C1 segment of cervical spinal cord (tissue), 14 donors: ENCODE results near the gene PEX14.

Experiments used
- DNase-seq, 14 donors: peaks; one replicate each; lab custom pipeline; 2025; lab: John Stamatoyannopoulos, UW

PEX14 gene

GRCh38 chr1:10516925-10517676 is 42.4 kb downstream of the PEX14 start:
- DNase-seq: no peak

GRCh38 chr1:10517677-10517982 is 42.9 kb downstream of the PEX14 start:
- DNase-seq: no peak

GRCh38 chr1:10519016-10519417 is 44.3 kb downstream of the PEX14 start:
- no peak for DNase-seq

GRCh38 chr1:10520497-10520896 is 45.7 kb downstream of the PEX14 start:
- DNase-seq: no peak

- DNase-seq: no peak
Observed at GRCh38 chr1:10520952-10521351, 46.2 kb downstream of the PEX14 start.

GRCh38 chr1:10521537-10522157 is 46.9 kb downstream of the PEX14 start:
- DNase-seq: no peak

GRCh38 chr1:10522322-10522860 is 47.6 kb downstream of the PEX14 start:
- DNase-seq: no peak

GRCh38 chr1:10525208-10525607 is 50.5 kb downstream of the PEX14 start:
- no peak for DNase-seq

- DNase-seq: no peak
Observed at GRCh38 chr1:10528066-10529014, 53.6 kb downstream of the PEX14 start.

GRCh38 chr1:10529091-10529490 is 54.3 kb downstream of the PEX14 start:
- DNase-seq: no peak

GRCh38 chr1:10529765-10530164 is 55.0 kb downstream of the PEX14 start:
- DNase-seq: no peak

GRCh38 chr1:10530281-10530740 is 55.6 kb downstream of the PEX14 start:
- DNase-seq: peak in 1 of 14 donors; percentile 5

GRCh38 chr1:10530756-10531495 is 56.2 kb downstream of the PEX14 start:
- no peak for DNase-seq

- no peak for DNase-seq
Observed at GRCh38 chr1:10532362-10532761, 57.6 kb downstream of the PEX14 start.

- no peak for DNase-seq
Observed at GRCh38 chr1:10534519-10534918, 59.8 kb downstream of the PEX14 start.

GRCh38 chr1:10536133-10536770 is 61.5 kb downstream of the PEX14 start:
- no peak for DNase-seq

- no peak for DNase-seq
Observed at GRCh38 chr1:10537082-10537766, 62.5 kb downstream of the PEX14 start.

- DNase-seq: peak in 3 of 14 donors; percentile 30 to 34 (median 32)
Observed at GRCh38 chr1:10538646-10539355, 64.1 kb downstream of the PEX14 start.

- no peak for DNase-seq
Observed at GRCh38 chr1:10539411-10540043, 64.8 kb downstream of the PEX14 start.
